ENCODE measurements around the gene AGTPBP1.

DNA sequence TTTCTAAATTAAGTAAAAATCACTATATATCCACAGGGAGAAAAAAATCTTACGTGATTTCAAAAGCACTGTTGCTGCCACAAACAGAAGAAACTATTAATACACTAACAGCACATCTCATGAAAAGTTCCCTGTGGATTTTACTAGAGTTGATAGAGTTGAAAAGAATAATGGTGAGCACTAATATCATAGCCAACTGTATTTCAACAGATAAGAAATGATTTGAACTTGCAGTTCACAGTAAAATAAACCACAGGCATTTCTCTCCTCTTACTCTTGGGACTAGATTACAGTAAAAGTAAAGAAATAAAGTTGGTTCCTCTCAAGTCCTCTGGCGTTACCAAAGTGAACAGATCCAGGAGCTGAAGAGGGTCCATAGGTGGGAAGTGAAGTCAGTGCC is 27.9 kb downstream of the AGTPBP1 start:
- TF ChIP-seq, protein P1, sequence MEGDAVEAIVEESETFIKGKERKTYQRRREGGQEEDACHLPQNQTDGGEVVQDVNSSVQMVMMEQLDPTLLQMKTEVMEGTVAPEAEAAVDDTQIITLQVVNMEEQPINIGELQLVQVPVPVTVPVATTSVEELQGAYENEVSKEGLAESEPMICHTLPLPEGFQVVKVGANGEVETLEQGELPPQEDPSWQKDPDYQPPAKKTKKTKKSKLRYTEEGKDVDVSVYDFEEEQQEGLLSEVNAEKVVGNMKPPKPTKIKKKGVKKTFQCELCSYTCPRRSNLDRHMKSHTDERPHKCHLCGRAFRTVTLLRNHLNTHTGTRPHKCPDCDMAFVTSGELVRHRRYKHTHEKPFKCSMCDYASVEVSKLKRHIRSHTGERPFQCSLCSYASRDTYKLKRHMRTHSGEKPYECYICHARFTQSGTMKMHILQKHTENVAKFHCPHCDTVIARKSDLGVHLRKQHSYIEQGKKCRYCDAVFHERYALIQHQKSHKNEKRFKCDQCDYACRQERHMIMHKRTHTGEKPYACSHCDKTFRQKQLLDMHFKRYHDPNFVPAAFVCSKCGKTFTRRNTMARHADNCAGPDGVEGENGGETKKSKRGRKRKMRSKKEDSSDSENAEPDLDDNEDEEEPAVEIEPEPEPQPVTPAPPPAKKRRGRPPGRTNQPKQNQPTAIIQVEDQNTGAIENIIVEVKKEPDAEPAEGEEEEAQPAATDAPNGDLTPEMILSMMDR (IDR thresholded peaks at IDR 0.05): no peak
- TF ChIP-seq POLR2A (IDR thresholded peaks at IDR 0.05): no peak
